ENCODE results near the gene NLRP6. TPM values are rescaled to one million over a fixed set of nuclear protein-coding genes. Genes with fewer than 3 reads are reported as not detected.
"Not testable (repeated sequence)": the region's sequence is repeated elsewhere in the genome, so short reads cannot be mapped to it uniquely, and the experiment has no call there.

Gene NLRP6
- total and polyA plus RNA-seq, 7 donors, result 0.33 to 3.3 (median 2.1) TPM; not detected in 3

DNA sequence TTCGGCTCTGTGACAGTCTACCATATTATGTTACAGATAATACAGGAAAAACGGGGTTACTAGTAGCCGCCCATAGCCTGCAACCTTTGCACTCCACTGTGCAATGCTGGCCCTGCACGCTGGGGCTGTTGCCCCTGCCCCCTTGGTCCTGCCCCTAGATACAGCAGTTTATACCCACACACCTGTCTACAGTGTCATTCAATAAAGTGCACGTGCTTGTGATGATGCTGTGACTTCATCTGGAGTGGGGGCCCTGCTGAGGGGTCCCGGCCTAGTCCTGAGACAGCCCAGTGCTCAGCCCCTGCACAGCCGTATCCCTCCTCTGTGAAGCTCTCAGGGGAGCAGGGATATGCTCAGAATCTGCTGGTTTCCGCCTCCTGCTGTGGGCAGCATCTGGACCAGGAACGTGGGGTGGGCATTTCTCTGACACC, 36.9 kb downstream of the NLRP6 start:
- peaks cover 0 to 37% (median 22%) of the 10 kb centered on the region in 4 donors for H3K4me1 ChIP-seq
- no peaks in the 10 kb centered on the region for H3K36me3 ChIP-seq
- H3K4me3 ChIP-seq, result peak overlapping the region; percentile 19 to 52 (median 45)
- WGBS, 2 donors, result 26 to 38% methylated on average over 9 of the region's 9 CpGs
- H3K9me3 ChIP-seq, result no peaks in the 10 kb centered on the region
- TF ChIP-seq POLR2A (IDR thresholded peaks at IDR 0.05), result no peak
- peaks cover 5 to 19% (median 11%) of the 10 kb centered on the region in 3 donors for H3K27me3 ChIP-seq
- H3K27ac ChIP-seq, result peak overlapping the region; percentile 65 to 76 (median 72)
- intact Hi-C loops (cut with DNase I), result no loop called here
- DNase-seq, result no peak

DNA sequence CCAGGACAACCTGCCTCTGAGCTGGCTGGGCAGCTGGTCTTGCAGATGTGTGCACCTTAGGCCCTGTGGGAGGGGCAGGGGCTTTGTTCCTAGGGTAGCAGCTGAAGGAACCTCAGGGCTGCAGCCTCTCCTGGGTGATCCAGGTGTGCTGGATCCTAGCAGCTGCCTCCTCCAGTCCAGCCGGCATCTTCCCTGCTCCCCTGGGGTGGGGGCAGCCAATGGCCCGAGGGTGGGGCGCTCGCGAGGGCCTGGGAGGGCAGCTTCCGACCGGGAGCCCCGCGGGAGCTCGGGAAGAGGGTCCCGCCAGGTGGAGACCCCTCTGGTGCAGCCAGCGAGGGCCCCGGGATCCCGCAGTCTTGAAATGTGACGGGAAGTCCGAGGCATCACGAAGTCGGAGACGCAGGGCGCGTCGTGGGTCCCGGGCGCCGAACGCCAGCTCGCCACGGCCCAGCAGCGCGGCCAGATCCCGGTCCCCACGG, 37.3 kb downstream of the NLRP6 start:
- H3K27ac ChIP-seq, result peak overlapping the region; percentile 65 to 76 (median 72)
- peak; percentile 67 for DNase-seq
- peak overlapping the region; percentile 19 to 52 (median 45) for H3K4me3 ChIP-seq
- peaks cover 0 to 37% (median 22%) of the 10 kb centered on the region in 4 donors for H3K4me1 ChIP-seq
- intact Hi-C loops (cut with DNase I), result no loop called here
- 24 to 38% methylated on average over 32 of the region's 32 CpGs for WGBS, 2 donors
- no peak for TF ChIP-seq POLR2A (IDR thresholded peaks at IDR 0.05)
- no peak for TF ChIP-seq EP300 (IDR thresholded peaks at IDR 0.05)
- TF ChIP-seq, protein P1, sequence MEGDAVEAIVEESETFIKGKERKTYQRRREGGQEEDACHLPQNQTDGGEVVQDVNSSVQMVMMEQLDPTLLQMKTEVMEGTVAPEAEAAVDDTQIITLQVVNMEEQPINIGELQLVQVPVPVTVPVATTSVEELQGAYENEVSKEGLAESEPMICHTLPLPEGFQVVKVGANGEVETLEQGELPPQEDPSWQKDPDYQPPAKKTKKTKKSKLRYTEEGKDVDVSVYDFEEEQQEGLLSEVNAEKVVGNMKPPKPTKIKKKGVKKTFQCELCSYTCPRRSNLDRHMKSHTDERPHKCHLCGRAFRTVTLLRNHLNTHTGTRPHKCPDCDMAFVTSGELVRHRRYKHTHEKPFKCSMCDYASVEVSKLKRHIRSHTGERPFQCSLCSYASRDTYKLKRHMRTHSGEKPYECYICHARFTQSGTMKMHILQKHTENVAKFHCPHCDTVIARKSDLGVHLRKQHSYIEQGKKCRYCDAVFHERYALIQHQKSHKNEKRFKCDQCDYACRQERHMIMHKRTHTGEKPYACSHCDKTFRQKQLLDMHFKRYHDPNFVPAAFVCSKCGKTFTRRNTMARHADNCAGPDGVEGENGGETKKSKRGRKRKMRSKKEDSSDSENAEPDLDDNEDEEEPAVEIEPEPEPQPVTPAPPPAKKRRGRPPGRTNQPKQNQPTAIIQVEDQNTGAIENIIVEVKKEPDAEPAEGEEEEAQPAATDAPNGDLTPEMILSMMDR (IDR thresholded peaks at IDR 0.05), result no peak
- no peak for TF ChIP-seq POLR2AphosphoS5 (IDR thresholded peaks at IDR 0.05)
- no peaks in the 10 kb centered on the region for H3K9me3 ChIP-seq
- no peaks in the 10 kb centered on the region for H3K36me3 ChIP-seq
- H3K27me3 ChIP-seq, result peaks cover 5 to 19% (median 11%) of the 10 kb centered on the region in 3 donors

DNA sequence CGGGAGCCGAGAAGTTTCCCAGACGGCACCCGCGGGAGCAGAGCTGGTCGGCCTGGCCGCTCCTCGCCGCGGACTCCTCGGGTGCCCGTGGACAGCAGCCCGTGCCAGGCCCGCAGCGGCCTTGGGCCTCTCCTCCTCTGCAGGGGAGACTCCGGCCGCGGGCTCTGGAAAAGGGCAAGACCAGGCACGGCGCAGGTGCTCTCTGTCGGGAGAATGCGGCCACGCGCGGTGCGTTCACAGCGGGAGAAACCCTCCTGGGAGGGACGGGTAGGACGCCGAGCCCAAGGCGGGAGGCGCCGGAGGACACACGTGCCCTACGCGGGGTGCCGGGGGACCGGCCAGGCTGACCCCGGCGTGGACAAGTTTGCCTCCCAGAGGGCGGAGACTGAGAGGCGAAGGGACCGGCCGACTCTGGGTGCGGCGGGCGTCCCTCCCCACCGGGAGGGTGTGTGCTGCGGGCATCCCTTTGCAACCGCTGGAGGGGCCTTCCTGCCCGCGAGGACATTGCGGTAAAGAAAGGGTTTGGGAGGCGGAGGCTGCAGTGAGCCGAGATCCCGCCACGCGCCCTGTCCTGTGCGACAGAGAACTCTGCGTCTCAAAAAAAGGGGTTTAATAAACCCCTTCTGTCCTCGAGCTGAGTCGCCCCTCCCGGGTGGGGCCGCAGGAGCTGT, 38.0 kb downstream of the NLRP6 start:
- TF ChIP-seq POLR2A (IDR thresholded peaks at IDR 0.05), result no peak
- TF ChIP-seq, protein P1 (IDR thresholded peaks at IDR 0.05), result no peak
- TF ChIP-seq POLR2AphosphoS5 (IDR thresholded peaks at IDR 0.05), result peak in 1 of 4 donors; percentile 45
- intact Hi-C loops (cut with DNase I), result no loop called here
- H3K27me3 ChIP-seq, result peaks cover 5 to 19% (median 11%) of the 10 kb centered on the region in 3 donors
- H3K9me3 ChIP-seq, result no peaks in the 10 kb centered on the region
- DNase-seq, result peak; percentile 75
- no peaks in the 10 kb centered on the region for H3K36me3 ChIP-seq
- H3K27ac ChIP-seq, result peak overlapping the region; percentile 65 to 76 (median 72)
- H3K4me1 ChIP-seq, result peaks cover 0 to 37% (median 25%) of the 10 kb centered on the region in 4 donors
- peak overlapping the region; percentile 19 to 52 (median 45) for H3K4me3 ChIP-seq
- 16 to 25% methylated on average over 64 of the region's 64 CpGs for WGBS, 2 donors

DNA sequence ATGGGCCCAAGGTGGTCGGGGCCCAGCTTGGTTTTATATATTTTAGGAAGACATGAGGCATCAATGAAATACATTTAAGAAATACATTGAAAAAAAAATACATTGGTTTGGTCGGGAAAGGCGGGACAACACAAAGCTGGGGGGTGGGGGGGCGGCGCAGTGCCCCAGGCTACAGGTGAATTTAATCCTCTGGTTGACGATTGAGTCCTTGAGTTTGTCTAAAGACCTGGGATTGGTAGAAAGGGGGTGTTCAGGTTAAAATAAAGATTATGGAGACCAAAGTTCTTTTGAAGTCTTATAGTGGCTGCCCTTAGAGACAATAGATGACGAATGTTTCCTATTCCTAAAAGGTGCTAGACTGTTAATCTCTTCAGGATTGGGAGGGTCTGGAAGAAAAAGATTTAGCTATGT, 38.7 kb downstream of the NLRP6 start:
- no peaks in the 10 kb centered on the region for H3K36me3 ChIP-seq
- intact Hi-C loops (cut with DNase I), result no loop called here
- 64 to 65% methylated on average over 7 of the region's 7 CpGs for WGBS, 2 donors
- H3K4me1 ChIP-seq, result peaks cover 0 to 33% (median 22%) of the 10 kb centered on the region in 4 donors
- no peak for DNase-seq
- H3K27me3 ChIP-seq, result peaks cover 5 to 19% (median 11%) of the 10 kb centered on the region in 3 donors
- H3K27ac ChIP-seq, result peak overlapping the region; percentile 65 to 76 (median 72)
- no peaks in the 10 kb centered on the region for H3K9me3 ChIP-seq
- TF ChIP-seq EP300 (IDR thresholded peaks at IDR 0.05) (no peak), POLR2A (IDR thresholded peaks at IDR 0.05) (no peak), POLR2AphosphoS5 (IDR thresholded peaks at IDR 0.05) (no peak)
- TF ChIP-seq, protein P1 (IDR thresholded peaks at IDR 0.05), result no peak
- H3K4me3 ChIP-seq, result peak overlapping the region in 1 of 4 donors; percentile 52

DNA sequence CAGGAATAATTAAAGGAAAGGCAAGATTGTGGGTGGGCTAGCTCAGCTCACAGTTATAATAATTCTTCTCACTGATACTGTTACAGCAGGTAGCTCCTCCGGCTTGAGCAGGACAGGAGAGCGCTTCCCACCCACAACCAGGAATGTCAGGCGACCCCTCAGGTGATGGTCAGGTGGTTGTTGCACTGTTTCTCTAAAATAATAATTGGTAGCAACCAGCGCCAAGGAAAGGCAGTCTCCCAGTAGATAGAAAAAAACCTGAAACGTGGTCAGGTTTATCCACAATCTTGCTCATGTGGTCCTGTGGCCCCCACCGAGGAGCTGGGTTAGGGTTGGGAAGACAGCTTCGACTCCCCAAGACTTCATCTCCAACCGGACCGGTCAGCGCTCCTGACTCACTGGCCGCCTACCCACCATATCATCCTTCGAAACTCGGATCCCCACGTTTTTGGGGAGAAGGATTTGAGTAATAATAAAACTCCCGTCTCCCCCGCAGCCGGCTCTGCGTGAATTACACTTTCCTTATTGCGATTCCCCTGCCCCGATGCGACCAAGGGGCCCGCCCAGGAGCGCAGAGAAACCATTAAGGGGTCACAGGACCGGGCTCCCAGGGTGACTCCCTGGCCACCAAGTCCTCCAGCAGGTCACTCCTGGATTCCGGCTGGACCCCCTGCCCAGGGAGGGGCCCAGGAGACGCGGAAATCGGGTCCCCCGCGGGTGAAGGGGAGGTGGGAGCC, 39.6 kb downstream of the NLRP6 start:
- H3K27me3 ChIP-seq, result peaks cover 5 to 19% (median 11%) of the 10 kb centered on the region in 3 donors
- H3K4me1 ChIP-seq, result peaks cover 0 to 29% (median 18%) of the 10 kb centered on the region in 4 donors
- peak overlapping the region; percentile 49 to 73 (median 58) for H3K27ac ChIP-seq
- peak; percentile 55 for DNase-seq
- TF ChIP-seq POLR2AphosphoS5 (IDR thresholded peaks at IDR 0.05), result peak in 1 of 4 donors; percentile 32
- H3K36me3 ChIP-seq; H3K9me3 ChIP-seq; intact Hi-C loops (cut with DNase I): not testable (repeated sequence)
- peak overlapping the region in 2 of 4 donors; percentile 36 to 39 for H3K4me3 ChIP-seq
- 29 to 32% methylated on average over 16 to 17 of the region's 30 CpGs for WGBS, 2 donors

DNA sequence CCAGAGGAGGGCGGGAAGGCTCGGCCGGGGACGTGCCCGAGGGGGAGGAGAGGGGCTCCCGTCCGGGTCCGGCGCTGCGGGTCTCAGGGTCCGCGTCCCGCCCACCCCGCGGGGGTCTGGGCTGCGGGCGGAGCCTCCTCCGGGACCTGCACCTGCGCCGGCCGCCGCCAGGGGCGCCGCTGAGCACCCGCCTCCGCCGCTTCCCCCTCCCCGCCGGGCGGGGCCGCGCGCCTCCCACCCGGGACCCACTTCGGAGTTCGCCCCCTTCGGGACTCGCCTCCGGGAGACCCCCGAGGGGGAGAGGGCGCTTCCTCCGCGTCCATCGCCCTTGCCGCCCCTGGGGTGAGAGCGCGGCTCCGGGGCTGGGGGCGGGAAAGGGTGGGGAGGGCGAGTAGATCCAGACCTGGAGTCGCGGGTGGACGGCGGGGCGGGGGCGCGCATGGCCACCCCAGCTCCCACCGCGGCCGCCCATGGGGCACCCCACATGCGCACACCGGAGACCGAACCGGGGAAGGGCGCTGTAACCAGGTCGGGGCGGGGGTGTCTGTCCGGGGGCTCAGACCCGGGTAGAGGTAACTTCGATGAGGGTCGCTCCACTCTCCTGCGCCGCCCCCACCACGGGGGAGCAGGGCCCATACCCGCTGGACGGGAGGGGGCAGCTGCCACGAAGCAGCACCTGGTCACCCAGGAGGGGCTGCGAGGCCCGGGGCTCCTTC, 40.4 kb downstream of the NLRP6 start:
- H3K36me3 ChIP-seq; intact Hi-C loops (cut with DNase I); H3K9me3 ChIP-seq: not testable (repeated sequence)
- peaks cover 5 to 19% (median 11%) of the 10 kb centered on the region in 3 donors for H3K27me3 ChIP-seq
- peak; percentile 63 for DNase-seq
- H3K4me3 ChIP-seq, result peak overlapping the region; percentile 74 to 96 (median 92)
- H3K27ac ChIP-seq, result peak overlapping the region; percentile 98 to 100 (median 100)
- WGBS, 2 donors, result 2 to 3% methylated on average over 16 of the region's 79 CpGs
- peaks cover 0 to 30% (median 13%) of the 10 kb centered on the region in 4 donors for H3K4me1 ChIP-seq
